ENCODE measurements around the gene CZIB.

DNA sequence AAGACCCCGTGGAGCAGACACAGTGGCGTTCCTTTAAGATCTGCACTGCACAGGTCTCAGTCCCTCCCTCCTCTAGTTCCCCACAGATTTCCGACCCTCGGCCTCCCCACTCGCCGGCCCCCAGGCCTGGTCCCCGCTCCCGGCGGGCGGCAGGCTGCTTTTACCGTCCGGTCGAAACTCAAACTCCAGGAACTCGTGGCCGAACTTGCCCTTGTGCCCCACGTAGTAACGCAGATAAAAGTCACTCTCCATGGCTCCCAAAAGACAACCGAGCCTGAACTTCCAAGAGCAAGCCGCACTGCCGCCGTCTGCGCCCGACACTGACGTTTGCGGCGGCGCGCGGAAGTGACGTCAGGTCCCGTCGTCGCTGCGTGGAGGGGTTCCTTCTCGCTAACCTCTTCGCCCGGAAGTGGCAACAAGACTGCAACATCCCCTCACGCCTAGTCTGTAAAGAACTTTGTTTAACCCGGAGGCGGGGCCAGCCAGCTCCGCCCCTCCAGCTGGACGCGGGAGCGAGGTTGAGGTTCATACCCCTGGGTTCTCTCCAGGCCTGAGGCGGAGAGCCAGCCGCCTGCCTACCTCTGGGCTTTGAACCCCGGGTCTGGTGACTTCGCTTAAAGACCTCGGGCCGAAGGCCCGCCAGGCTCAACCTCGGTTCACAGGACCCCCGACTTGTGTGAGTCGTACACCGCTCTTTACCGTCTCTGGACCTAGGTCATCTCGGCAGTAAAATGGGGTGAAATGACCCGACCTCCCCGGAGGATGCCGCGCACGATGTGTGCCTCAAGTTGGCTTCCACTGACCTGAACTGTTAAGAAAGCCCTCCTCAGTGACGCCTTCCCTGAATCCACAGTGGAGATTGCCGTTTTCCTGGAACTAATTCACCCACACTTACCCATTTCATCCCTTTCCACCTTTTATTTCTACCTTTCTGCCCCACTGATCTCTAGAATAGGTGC lies 18.0 kb upstream of the CZIB start, which contains the start of gene MAGOH:
- TF ChIP-seq POLR2A (IDR thresholded peaks at IDR 0.05) (peak in 1 of 2 donors; percentile 72), CTCF (IDR thresholded peaks at IDR 0.05) (peak in 2 of 5 experiments; percentile 33 to 51), EP300 (IDR thresholded peaks at IDR 0.05) (peak; percentile 90 to 97)

All from tibial nerve (tissue), 4 donors.